B cell (primary cell): ENCODE measurements around the gene TMEM38B. TPM values are rescaled to one million over a fixed set of nuclear protein-coding genes. Genes with fewer than 3 reads are reported as not detected.

Experiments
- ATAC-seq: fragments of 200-7000 bp; cut with Tn5 transposase; one replicate; pipeline ENCODE4 v1.10.0; 2021; ENCODE audit warnings: low read depth, mild to moderate bottlenecking, moderate number of reproducible peaks, moderate library complexity
- CTCF ChIA-PET: fragments of 350-600 bp; sonication (Branson Sonifier 250); formaldehyde crosslinking; loops from one replicate; lab custom pipeline; 2021; ENCODE audit warnings: antibody characterized with exemption, inconsistent platforms; lab: Charles Lee
- POLR2A ChIA-PET: fragments of 350-600 bp; sonication (Branson Sonifier 250); formaldehyde crosslinking; loops from one replicate; lab custom pipeline; 2021; ENCODE audit warnings: antibody characterized with exemption; lab: Charles Lee
- DNase-seq: peaks from one replicate; pipeline ENCODE4 v3.0.0; 2013
- H2AFZ ChIP-seq: 2 replicates; pipeline ENCODE4 v1.6.1; 2012; ENCODE audit warnings: mild to moderate bottlenecking, low read depth, low read length; ENCODE audit not compliant: insufficient read depth, poor library complexity, severe bottlenecking
- H3K27ac ChIP-seq, 2 donors: 1 replicate in 1 of 2; 2 replicates in 1 of 2; pipeline ENCODE4 v1.5.1; 2012 to 2013; ENCODE audit warnings: low read length in 2 of 2, mild to moderate bottlenecking in 2 of 2, moderate library complexity in 1 of 2
- H3K27me3 ChIP-seq, 4 experiments: fragments of 200-600 bp in 1 of 4; sonication (generic) in 1 of 4; replicated peaks in 1 of 4; 1 replicate in 2 of 4; 2 replicates in 2 of 4; pipeline versions ENCODE4 v1.6.1 to v1.7.0; 2013 to 2016; ENCODE audit warnings: low read length in 3 of 4, mild to moderate bottlenecking in 2 of 4, mixed read lengths in 1 of 4, moderate library complexity in 1 of 4; ENCODE audit not compliant: insufficient read depth in 4 of 4, control insufficient read depth in 3 of 4; ENCODE audit errors: control extremely low read depth in 1 of 4
- H3K36me3 ChIP-seq, 2 experiments: replicated peaks in 1 of 2; 1 replicate in 1 of 2; 2 replicates in 1 of 2; pipeline versions ENCODE4 v1.6.1 to v1.7.1; 2013; ENCODE audit warnings: low read length in 1 of 2; ENCODE audit not compliant: insufficient read depth in 2 of 2, control insufficient read depth in 1 of 2; ENCODE audit errors: control extremely low read depth in 1 of 2, extremely low read depth in 1 of 2
- H3K4me1 ChIP-seq, 2 donors: fragments of 200-600 bp in 1 of 2; sonication (generic) in 1 of 2; 1 replicate in 1 of 2; 2 replicates in 1 of 2; pipeline versions ENCODE4 v1.5.1 to v1.6.1; 2013 to 2017; ENCODE audit warnings: low read length in 2 of 2; ENCODE audit not compliant: control insufficient read depth in 2 of 2, insufficient read depth in 2 of 2
- H3K4me2 ChIP-seq: replicated peaks from 2 replicates; pipeline ENCODE3; 2012; ENCODE audit warnings: mild to moderate bottlenecking, low read depth, low read length; ENCODE audit not compliant: poor library complexity, severe bottlenecking
- H3K4me3 ChIP-seq, 5 experiments: fragments of 200-600 bp in 1 of 5; sonication (generic) in 1 of 5; 1 replicate in 3 of 5; 2 replicates in 2 of 5; pipeline versions ENCODE4 v1.5.1 to v1.7.0; 2011 to 2016; ENCODE audit warnings: low read length in 4 of 5, mild to moderate bottlenecking in 4 of 5, low read depth in 2 of 5, control low read depth in 1 of 5, moderate library complexity in 1 of 5; ENCODE audit not compliant: insufficient read depth in 1 of 5; ENCODE audit errors: control extremely low read depth in 1 of 5, extremely low read depth in 1 of 5
- H3K79me2 ChIP-seq: fragments of 200-600 bp; sonication (generic); one replicate; pipeline ENCODE4 v1.6.0; 2016; ENCODE audit warnings: low read length; ENCODE audit not compliant: control insufficient read depth, insufficient read depth
- H3K9ac ChIP-seq: fragments of 200-600 bp; sonication (generic); 2 replicates; pipeline ENCODE4 v1.6.1; 2017; ENCODE audit warnings: mild to moderate bottlenecking, low read length, moderate library complexity
- H3K9me3 ChIP-seq, 3 donors: one replicate each; pipeline versions ENCODE4 v1.6.1 to v1.7.1; 2013; ENCODE audit warnings: low read length in 2 of 3; ENCODE audit not compliant: control insufficient read depth in 2 of 3, insufficient read depth in 1 of 3; ENCODE audit errors: control extremely low read depth in 1 of 3
- H4K20me1 ChIP-seq: 2 replicates; pipeline ENCODE4 v1.6.0; 2012; ENCODE audit warnings: mild to moderate bottlenecking, low read length; ENCODE audit not compliant: insufficient read depth, control insufficient read depth, poor library complexity, severe bottlenecking
- H3K27ac Mint-ChIP-seq: one replicate; pipeline ENCODE4 v1.8.0; 2021; ENCODE audit warnings: mixed read lengths
- H3K27me3 Mint-ChIP-seq: one replicate; pipeline ENCODE4 v1.8.0; 2021; ENCODE audit warnings: mixed read lengths
- H3K4me1 Mint-ChIP-seq: one replicate; pipeline ENCODE4 v1.8.0; 2021; ENCODE audit warnings: mixed read lengths
- H3K4me3 Mint-ChIP-seq: one replicate; pipeline ENCODE4 v1.8.0; 2021; ENCODE audit warnings: mixed read lengths
- H3K9me3 Mint-ChIP-seq: one replicate; pipeline ENCODE4 v1.8.0; 2022; ENCODE audit warnings: mixed read lengths; ENCODE audit not compliant: insufficient read depth
- CTCF ChIP-seq: fragments of 200-600 bp; IDR thresholded peaks from one replicate; pipeline ENCODE4 v1.8.0; 2022; ENCODE audit warnings: antibody characterized with exemption, mild to moderate bottlenecking
- EZH2 ChIP-seq: IDR thresholded peaks from 2 replicates; pipeline ENCODE4 v1.6.1; 2012; ENCODE audit warnings: borderline replicate concordance, low read depth, mild to moderate bottlenecking, moderate library complexity, low read length; ENCODE audit not compliant: insufficient read depth, poor library complexity, severe bottlenecking
- WGBS: methylation state at CpG from one replicate; pipeline ENCODE4 v1.1.5; 2013; ENCODE audit warnings: missing lambda C conversion rate; ENCODE audit not compliant: insufficient coverage; 5-methylcytosine and 5-hydroxymethylcytosine counted together
- intact Hi-C: fragments of 100-400 bp; cut with micrococcal nuclease; formaldehyde crosslinking; loops from one replicate; pipeline ENCODE4 v1.10.0; 2022
- polyA plus RNA-seq: library from polyadenylated mRNA; depleted of rRNA; stranded (reverse); fragments of >200 nt; gene quantifications from 2 replicates; pipeline ENCODE4 v1.2.3, GENCODE V29; 2012
- total RNA-seq, 2 donors: library from RNA; stranded (reverse); fragments of 120-200 nt in 1 of 2; gene quantifications; 1 replicate in 1 of 2; 2 replicates in 1 of 2; pipeline versions ENCODE4 v1.2.3 to v1.2.4, GENCODE V29; 2013 to 2022

TMEM38B gene
- total and polyA plus RNA-seq, 2 donors (not counting 1 experiment from before 2014, with no cell fraction given): 6.4 to 29.6 TPM

GRCh38 chr9:105662184-105663104 is 31.9 kb upstream of the TMEM38B start, which contains the start of gene TAL2:
Gene TAL2, plus strand, starts transcription at chr9:105662457. Its CDS starts 40 bp downstream, at chr9:105662497.
- intact Hi-C loops: loop anchor here (1.0 kb wide), 1 partner anchor 32 kb away; the partner anchor contains the start of gene TMEM38B
- TF ChIP-seq CTCF (no peak), EZH2 (no peak)
- Histone ChIP-seq H3K79me2 (no peaks in the 10 kb centered on the region), H3K4me3 (peak within 1 kb of the TSS in 1 of 5 experiments; percentile 31), H3K4me1 (peaks cover 24% of the 10 kb centered on the region in 2 donors), H3K9ac (peak within 1 kb of the TSS; percentile 2), H4K20me1 (no peaks in the 10 kb centered on the region), H2AFZ (peak within 1 kb of the TSS; percentile 61), H3K4me2 (peak within 1 kb of the TSS; percentile 44), H3K36me3 (no peaks in the 10 kb centered on the region), H3K27ac (peak within 1 kb of the TSS; percentile 70 to 80), H3K27me3 (peaks cover 0 to 10% (median 7%) of the 10 kb centered on the region in 4 experiments), H3K9me3 (peaks cover 0 to 15% (median 0%) of the 10 kb centered on the region in 3 donors)
- WGBS: 52% methylated on average over 6 of the region's 12 CpGs
- Mint-ChIP-seq H3K4me1 (peaks cover 31% of the 10 kb centered on the region), H3K9me3 (no peaks in the 10 kb centered on the region), H3K4me3 (peak within 1 kb of the TSS; percentile 75), H3K27me3 (peaks cover 11% of the 10 kb centered on the region), H3K27ac (peak within 1 kb of the TSS; percentile 94)
- ChIA-PET POLR2A (interaction anchor here (1.0 kb wide), 1 partner anchor 16 kb away, joined by 5 read pairs; no protein-coding TSS in a partner anchor), CTCF (interaction anchor here (1.9 to 2.3 kb wide), 2 partner anchors 28 to 56 kb away, joined by 6 to 8 read pairs; no protein-coding TSS in a partner anchor)
- DNase-seq (peak; percentile 78), ATAC-seq (peak; percentile 91)
